ENCODE results near the gene MLLT6. TPM values are rescaled to one million over a fixed set of nuclear protein-coding genes. Genes with fewer than 3 reads are reported as not detected.

The MLLT6 gene
- total and polyA plus RNA-seq, 10 donors: 27.3 to 244 (median 143) TPM

DNA sequence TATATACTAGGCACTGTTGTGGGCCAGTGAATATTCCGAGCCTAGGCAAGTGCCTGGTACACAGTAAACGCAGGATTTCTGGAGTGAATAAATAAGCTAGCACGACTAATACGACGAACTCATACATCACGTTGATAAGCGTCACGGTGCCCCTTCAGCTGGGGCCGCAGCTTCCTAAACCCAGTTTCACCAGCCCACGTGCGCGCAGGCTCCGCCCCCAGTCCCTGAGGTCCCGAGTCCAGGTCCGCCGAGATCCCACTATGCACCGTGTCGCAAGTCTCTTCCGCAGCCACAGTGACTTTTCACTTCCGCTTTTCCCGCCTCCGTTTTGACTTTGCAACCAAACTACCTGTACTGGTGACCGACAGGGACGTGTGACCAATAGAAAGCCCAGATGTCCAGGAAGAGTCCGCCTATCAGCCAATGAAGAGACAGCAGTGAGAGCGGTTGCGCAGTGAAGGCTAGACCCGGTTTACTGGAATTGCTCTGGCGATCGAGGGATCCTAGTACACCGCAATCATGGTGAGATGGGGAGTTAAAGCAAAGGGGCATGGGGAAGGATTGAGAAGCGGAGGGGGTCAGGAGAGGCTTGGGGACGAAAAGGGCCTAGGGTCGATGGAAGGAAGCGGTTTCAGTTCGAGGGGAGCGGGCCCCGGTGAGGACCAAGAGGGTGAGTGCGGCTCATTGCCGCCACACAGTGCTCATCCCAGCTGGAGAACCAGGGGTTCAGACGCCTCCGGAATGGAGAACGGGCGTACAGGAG, 47.4 kb downstream of the MLLT6 start, which contains the start of gene PSMB3:
PSMB3 (plus strand) TSS at position 434 of the 763 bp plus-strand sequence; CDS start at position 520, 86 bp downstream.
- Histone ChIP-seq H3K4me3 (peak within 1 kb of the TSS; percentile 69 to 96 (median 88)), H3K4me1 (peaks cover 43 to 90% (median 71%) of the 10 kb centered on the region in 6 donors), H3K36me3 (peaks cover 3 to 42% (median 32%) of the 10 kb centered on the region in 6 donors), H3K27me3 (replicated peaks in 1 of 7) (peaks cover 0 to 41% (median 35%) of the 10 kb centered on the region in 7 donors), H3K27ac (peak within 1 kb of the TSS; percentile 67 to 96 (median 92)), H3K9me3 (no peaks in the 10 kb centered on the region)
- TF ChIP-seq POLR2A (IDR thresholded peaks at IDR 0.05): no peak
- peak; percentile 92 to 94 (median 93) for TF ChIP-seq POLR2AphosphoS5 (IDR thresholded peaks at IDR 0.05)
- TF ChIP-seq, protein P1, sequence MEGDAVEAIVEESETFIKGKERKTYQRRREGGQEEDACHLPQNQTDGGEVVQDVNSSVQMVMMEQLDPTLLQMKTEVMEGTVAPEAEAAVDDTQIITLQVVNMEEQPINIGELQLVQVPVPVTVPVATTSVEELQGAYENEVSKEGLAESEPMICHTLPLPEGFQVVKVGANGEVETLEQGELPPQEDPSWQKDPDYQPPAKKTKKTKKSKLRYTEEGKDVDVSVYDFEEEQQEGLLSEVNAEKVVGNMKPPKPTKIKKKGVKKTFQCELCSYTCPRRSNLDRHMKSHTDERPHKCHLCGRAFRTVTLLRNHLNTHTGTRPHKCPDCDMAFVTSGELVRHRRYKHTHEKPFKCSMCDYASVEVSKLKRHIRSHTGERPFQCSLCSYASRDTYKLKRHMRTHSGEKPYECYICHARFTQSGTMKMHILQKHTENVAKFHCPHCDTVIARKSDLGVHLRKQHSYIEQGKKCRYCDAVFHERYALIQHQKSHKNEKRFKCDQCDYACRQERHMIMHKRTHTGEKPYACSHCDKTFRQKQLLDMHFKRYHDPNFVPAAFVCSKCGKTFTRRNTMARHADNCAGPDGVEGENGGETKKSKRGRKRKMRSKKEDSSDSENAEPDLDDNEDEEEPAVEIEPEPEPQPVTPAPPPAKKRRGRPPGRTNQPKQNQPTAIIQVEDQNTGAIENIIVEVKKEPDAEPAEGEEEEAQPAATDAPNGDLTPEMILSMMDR (IDR thresholded peaks at IDR 0.05 in 8 of 11, conservative IDR thresholded peaks at IDR 0.05 in 3 of 11): peak in 2 of 11 experiments; percentile 24 to 30
- WGBS, 5 donors: 0 to 1% (median 0%) methylated on average over 40 to 44 of the region's 44 CpGs
- intact Hi-C loops (cut with DNase I; ENCODE audit: low total_unique reads): no loop called here
- DNase-seq: peak; percentile 99

DNA sequence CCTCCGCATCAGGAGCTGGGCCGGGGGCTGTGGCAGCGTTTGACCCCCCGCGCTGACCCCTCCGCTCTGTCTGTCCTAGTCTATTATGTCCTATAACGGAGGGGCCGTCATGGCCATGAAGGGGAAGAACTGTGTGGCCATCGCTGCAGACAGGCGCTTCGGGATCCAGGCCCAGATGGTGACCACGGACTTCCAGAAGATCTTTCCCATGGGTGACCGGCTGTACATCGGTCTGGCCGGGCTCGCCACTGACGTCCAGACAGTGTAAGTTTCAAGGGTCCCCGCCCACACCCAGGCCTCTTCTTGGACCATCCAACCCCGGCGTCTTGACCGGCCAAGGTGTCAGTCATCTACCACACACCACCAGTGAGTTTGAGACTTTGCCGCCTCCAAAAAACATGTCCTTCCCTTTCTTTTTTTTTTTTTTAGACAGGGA, 48.0 kb downstream of the MLLT6 start:
- Histone ChIP-seq H3K27ac (peak overlapping the region; percentile 67 to 96 (median 92)), H3K36me3 (peaks cover 3 to 48% (median 38%) of the 10 kb centered on the region in 6 donors), H3K27me3 (replicated peaks in 1 of 7) (peaks cover 0 to 35% (median 29%) of the 10 kb centered on the region in 7 donors), H3K4me3 (peak overlapping the region; percentile 69 to 96 (median 88)), H3K4me1 (peaks cover 40 to 90% (median 65%) of the 10 kb centered on the region in 6 donors), H3K9me3 (no peaks in the 10 kb centered on the region)
- TF ChIP-seq, protein P1 (IDR thresholded peaks at IDR 0.05 in 8 of 11, conservative IDR thresholded peaks at IDR 0.05 in 3 of 11): no peak
- TF ChIP-seq POLR2A (IDR thresholded peaks at IDR 0.05): no peak
- TF ChIP-seq POLR2AphosphoS5 (IDR thresholded peaks at IDR 0.05): no peak
- intact Hi-C loops (cut with DNase I; ENCODE audit: low total_unique reads): no loop called here
- DNase-seq: peak; percentile 89
- 9 to 17% (median 10%) methylated on average over 15 to 22 of the region's 22 CpGs for WGBS, 5 donors

DNA sequence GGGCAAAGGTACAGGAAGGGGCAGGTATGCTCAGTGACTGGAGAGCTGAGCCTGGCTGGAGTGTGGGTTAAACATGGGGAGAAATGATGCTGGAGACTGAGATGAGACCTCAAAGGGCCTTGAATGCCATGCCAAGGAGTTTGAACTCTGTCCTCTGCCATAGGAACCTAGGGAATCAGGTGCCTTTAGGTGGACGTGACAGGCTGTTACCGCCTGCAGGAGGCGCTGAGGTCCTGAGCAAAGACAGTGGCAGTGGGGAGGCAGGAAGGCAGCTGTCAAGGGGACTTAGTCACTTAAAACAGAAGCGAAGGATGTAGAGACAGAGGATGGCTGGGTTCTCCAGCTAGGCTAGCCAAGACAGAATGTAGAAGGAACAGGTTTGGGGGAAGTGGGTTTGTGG, 56.5 kb downstream of the MLLT6 start:
- 82 to 94% (median 84%) methylated on average over 4 of the region's 4 CpGs for WGBS, 5 donors
- intact Hi-C loops (cut with DNase I; ENCODE audit: low total_unique reads): no loop called here
- peak; percentile 57 for DNase-seq
- Histone ChIP-seq H3K4me3 (no peak overlapping the region), H3K9me3 (no peaks in the 10 kb centered on the region), H3K27ac (no peak overlapping the region), H3K36me3 (peaks cover 9 to 100% (median 98%) of the 10 kb centered on the region in 6 donors), H3K27me3 (replicated peaks in 1 of 7) (no peaks in the 10 kb centered on the region), H3K4me1 (peaks cover 0 to 17% (median 1%) of the 10 kb centered on the region in 6 donors)
- TF ChIP-seq, protein P1 (IDR thresholded peaks at IDR 0.05 in 8 of 11, conservative IDR thresholded peaks at IDR 0.05 in 3 of 11): peak in 2 of 11 experiments; percentile 15 to 26
- TF ChIP-seq POLR2A (IDR thresholded peaks at IDR 0.05): no peak

DNA sequence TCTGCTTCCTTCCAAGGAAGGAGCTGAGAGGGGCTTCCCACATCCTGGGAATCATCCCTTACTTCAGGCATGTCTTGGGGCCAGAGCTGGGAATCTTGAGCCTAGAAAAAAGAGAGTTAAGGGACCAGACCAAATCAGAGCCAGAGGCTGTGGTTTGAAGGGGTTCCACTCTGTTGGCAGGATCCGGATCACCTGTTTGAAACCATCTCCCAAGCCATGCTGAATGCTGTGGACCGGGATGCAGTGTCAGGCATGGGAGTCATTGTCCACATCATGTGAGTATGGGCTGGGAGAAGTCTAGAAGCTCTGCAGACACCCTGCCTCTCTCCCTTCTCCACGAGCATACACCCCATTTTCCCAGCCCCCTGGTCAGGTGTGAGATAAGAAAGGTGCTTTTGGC, 57.2 kb downstream of the MLLT6 start:
- no peak for TF ChIP-seq POLR2AphosphoS5 (IDR thresholded peaks at IDR 0.05)
- TF ChIP-seq POLR2A (IDR thresholded peaks at IDR 0.05): no peak
- TF ChIP-seq, protein P1 (IDR thresholded peaks at IDR 0.05 in 8 of 11, conservative IDR thresholded peaks at IDR 0.05 in 3 of 11): no peak
- no peak overlapping the region for H3K27ac ChIP-seq
- intact Hi-C loops (cut with DNase I; ENCODE audit: low total_unique reads): no loop called here
- 90 to 99% (median 94%) methylated on average over 3 of the region's 3 CpGs for WGBS, 5 donors
- no peak overlapping the region for H3K4me3 ChIP-seq
- peaks cover 8 to 100% (median 98%) of the 10 kb centered on the region in 6 donors for H3K36me3 ChIP-seq
- no peaks in the 10 kb centered on the region for H3K9me3 ChIP-seq
- H3K4me1 ChIP-seq: peaks cover 0 to 14% (median 2%) of the 10 kb centered on the region in 6 donors
- no peaks in the 10 kb centered on the region for H3K27me3 ChIP-seq (replicated peaks in 1 of 7)
- no peak for DNase-seq
